Measurements from ENCODE around the gene MIS18BP1. TPM values are rescaled to one million over a fixed set of nuclear protein-coding genes. Genes with fewer than 3 reads are reported as not detected.
"Not testable (repeated sequence)": the region's sequence is repeated elsewhere in the genome, so short reads cannot be mapped to it uniquely, and the experiment has no call there.

MIS18BP1 gene
- total RNA-seq, 4 donors from 2014 or later = 23.2 to 30.6 (median 27.3) TPM

DNA sequence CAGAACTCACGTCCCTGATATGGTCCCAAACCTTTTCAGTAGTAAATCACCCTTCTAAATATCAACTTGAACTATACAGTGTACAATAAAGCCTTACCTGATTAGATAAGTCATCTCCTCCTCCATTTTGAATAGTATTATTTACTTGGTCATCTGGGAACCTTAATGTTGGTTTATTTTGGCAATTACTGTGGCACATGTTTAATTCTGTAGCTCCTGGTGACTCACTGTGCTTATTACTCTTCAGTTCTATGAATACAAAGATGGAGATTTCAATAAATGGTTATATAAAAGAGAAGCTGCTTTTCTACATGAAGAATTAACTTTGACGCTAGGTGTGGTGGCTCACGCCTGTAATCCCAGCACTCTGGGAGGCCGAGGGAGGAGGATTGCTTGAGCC lies 25.4 kb downstream of the MIS18BP1 start:
- H3K4me3 ChIP-seq (ENCODE audit: low read depth, poor library complexity, severe bottlenecking) = no peak overlapping the region
- no peak for DNase-seq (ENCODE audit: low spot score in 2 of 2)
- 96 to 99% methylated on average over 4 of the region's 4 CpGs for WGBS, 2 donors
- intact Hi-C loops (cut with DNase I; ENCODE audit: low total_unique reads) = no loop called here
- TF ChIP-seq, protein P1, sequence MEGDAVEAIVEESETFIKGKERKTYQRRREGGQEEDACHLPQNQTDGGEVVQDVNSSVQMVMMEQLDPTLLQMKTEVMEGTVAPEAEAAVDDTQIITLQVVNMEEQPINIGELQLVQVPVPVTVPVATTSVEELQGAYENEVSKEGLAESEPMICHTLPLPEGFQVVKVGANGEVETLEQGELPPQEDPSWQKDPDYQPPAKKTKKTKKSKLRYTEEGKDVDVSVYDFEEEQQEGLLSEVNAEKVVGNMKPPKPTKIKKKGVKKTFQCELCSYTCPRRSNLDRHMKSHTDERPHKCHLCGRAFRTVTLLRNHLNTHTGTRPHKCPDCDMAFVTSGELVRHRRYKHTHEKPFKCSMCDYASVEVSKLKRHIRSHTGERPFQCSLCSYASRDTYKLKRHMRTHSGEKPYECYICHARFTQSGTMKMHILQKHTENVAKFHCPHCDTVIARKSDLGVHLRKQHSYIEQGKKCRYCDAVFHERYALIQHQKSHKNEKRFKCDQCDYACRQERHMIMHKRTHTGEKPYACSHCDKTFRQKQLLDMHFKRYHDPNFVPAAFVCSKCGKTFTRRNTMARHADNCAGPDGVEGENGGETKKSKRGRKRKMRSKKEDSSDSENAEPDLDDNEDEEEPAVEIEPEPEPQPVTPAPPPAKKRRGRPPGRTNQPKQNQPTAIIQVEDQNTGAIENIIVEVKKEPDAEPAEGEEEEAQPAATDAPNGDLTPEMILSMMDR (IDR thresholded peaks at IDR 0.05) = no peak
- TF ChIP-seq POLR2A (IDR thresholded peaks at IDR 0.05) = no peak

DNA sequence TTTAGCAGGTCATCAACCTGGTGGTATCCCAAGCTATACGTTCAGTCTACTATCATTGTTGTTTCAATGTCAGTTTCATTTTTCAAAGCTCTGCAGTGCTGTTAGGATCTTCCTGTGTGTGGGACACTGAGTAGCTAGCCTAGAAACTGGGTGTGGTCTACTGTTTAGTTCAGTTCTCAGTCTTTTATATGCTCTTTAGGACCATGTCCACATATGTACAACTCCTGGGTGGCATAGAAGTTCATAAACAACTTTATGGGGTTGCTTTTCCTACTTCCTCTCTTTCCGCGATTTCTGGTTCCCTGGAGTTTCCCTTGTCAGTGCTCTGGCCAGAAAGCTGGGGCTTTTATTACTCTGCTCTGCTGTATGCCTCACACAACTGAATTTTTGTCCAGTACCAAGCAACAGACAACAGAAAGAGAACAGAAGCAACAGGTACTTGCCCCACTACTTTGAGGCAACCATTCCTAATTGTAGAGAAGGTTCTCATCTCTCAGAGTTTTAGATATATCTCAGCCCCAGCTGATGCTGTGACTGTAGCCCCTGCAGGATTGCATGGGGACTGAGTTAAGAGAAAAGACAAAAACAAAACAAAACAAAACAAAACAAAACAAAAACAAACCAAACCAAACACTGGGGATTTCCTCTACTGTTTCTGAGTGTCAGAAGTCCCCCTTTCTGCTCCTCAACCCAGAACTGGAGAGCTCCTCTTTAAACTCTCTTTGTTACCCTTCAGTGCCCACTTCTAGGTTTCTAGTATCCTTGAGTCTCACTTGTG lies 30.3 kb downstream of the MIS18BP1 start:
- intact Hi-C loops (cut with DNase I; ENCODE audit: low total_unique reads) = no loop called here
- no peak overlapping the region for H3K4me3 ChIP-seq (ENCODE audit: low read depth, poor library complexity, severe bottlenecking)
- no peak for DNase-seq (ENCODE audit: low spot score in 2 of 2)
- WGBS, 2 donors = 80 to 82% methylated on average over 3 of the region's 3 CpGs
- TF ChIP-seq, protein P1 (IDR thresholded peaks at IDR 0.05) = no peak
- no peak for TF ChIP-seq POLR2A (IDR thresholded peaks at IDR 0.05)

DNA sequence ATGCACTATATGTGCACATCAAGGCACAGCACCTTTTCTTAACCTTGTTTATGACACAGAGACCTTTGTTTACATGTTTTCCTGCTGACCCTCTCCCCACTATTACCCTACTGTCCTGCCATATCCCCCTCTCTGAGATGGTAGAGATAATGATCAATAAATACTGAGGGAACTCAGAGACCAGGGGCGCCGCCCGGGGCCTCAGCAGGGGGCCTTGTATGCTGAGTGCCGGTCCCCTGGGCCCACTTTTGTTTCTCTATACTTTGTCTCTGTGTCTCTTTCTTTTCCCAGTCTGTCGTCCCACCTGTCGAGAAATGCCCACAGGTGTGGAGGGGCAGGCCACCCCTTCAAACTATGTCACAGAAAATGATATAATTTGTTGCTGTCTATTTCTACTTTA lies 38.7 kb downstream of the MIS18BP1 start:
- DNase-seq (ENCODE audit: low spot score in 2 of 2); H3K4me3 ChIP-seq (ENCODE audit: low read depth, poor library complexity, severe bottlenecking); intact Hi-C loops (cut with DNase I; ENCODE audit: low total_unique reads): not testable (repeated sequence)
- 97% methylated on average over 6 of the region's 6 CpGs for WGBS, 2 donors

DNA sequence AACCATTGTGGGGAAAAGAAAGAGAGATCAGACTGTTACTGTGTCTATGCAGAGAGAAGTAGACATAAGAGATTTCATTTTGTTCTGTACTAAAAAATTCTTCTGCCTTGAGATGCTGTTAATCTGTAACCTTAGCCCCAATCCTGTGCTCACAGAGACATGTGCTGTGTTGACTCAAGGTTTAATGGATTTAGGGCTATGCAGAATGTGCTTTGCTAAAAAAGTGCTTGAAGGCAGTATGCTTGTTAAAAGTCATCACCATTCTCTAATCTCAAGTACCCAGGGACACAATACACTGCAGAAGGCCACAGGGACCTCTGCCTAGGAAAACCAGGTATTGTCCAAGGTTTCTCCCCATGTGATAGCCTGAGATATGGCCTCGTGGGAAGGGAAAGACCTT lies 39.3 kb downstream of the MIS18BP1 start:
- 78 to 94% methylated on average over 1 of the region's 1 CpG for WGBS, 2 donors

DNA sequence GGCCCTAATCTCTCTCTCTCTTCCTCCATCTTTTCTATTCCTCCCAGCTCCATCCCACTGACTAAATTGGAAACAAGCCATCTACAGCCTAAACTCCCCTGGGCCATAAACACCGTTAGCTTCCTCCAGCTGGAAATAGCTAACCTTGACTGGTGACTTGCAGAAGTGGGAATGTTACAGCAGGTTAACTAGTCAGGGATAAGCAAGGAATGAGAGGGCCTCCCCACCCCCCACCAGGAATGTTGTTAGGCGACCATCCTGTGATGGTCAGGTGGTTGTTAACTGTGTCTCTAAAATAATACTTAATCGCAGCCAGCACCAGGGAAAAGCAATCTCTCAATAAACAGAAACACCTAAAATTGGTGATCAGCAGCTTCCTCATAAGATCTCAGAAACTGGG lies 40.8 kb downstream of the MIS18BP1 start:
- DNase-seq (ENCODE audit: low spot score in 2 of 2) = no peak
- WGBS, 2 donors = 70 to 78% methylated on average over 3 of the region's 3 CpGs
- intact Hi-C loops (cut with DNase I; ENCODE audit: low total_unique reads) = no loop called here

More for the DNA sequence above, 39.3 kb downstream of the MIS18BP1 start:
- H3K4me3 ChIP-seq (ENCODE audit: low read depth, poor library complexity, severe bottlenecking); DNase-seq (ENCODE audit: low spot score in 2 of 2); intact Hi-C loops (cut with DNase I; ENCODE audit: low total_unique reads): not testable (repeated sequence)

DNA sequence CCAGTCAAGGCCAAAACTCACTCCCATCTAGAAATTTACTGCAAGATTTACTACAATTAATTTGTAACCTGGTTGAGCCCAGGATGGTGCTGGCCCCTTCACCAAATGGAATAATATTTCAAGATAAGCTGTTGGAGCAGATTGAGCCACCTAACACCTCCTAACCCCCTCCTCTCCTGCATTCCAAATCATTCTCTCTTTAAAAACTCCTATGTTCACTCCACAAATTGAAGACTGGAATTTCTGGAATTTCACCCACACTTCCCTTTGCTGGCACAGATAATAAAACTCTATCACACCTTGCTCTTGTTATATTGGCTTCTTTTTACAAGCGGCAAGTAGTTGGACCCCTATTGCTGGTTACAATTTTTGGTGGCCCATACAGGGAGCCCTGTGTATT lies 41.7 kb downstream of the MIS18BP1 start:
- no peak for DNase-seq (ENCODE audit: low spot score in 2 of 2)
- no peak overlapping the region for H3K4me3 ChIP-seq (ENCODE audit: low read depth, poor library complexity, severe bottlenecking)
- intact Hi-C loops (cut with DNase I; ENCODE audit: low total_unique reads) = no loop called here
- 85 to 95% methylated on average over 1 of the region's 1 CpG for WGBS, 2 donors
- TF ChIP-seq, protein P1 (IDR thresholded peaks at IDR 0.05) = no peak
- TF ChIP-seq POLR2A (IDR thresholded peaks at IDR 0.05) = no peak

More for the DNA sequence above, 40.8 kb downstream of the MIS18BP1 start:
- TF ChIP-seq, protein P1 (IDR thresholded peaks at IDR 0.05) = no peak
- no peak for TF ChIP-seq POLR2A (IDR thresholded peaks at IDR 0.05)
- no peak overlapping the region for H3K4me3 ChIP-seq (ENCODE audit: low read depth, poor library complexity, severe bottlenecking)

DNA sequence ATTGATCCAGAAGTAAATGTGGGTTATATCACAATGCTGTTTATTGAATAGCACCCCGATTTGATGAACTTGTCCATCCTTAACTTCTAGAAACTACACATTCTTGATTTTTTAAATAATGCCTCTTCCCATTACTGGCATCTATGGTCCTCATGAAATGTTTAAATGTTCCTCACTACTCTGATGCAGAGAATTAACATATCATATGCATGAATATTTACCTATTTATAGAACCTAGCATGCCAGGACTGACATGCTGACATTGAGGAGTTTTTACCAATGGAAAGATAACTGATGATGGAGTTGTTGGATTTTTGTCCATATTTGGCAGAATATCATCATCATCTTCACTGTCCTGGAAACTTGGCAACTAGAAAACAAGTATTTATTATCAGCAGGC lies 42.8 kb downstream of the MIS18BP1 start:
- H3K4me3 ChIP-seq (ENCODE audit: low read depth, poor library complexity, severe bottlenecking) = no peak overlapping the region
- intact Hi-C loops (cut with DNase I; ENCODE audit: low total_unique reads) = no loop called here
- TF ChIP-seq, protein P1 (IDR thresholded peaks at IDR 0.05) = no peak
- no peak for TF ChIP-seq POLR2A (IDR thresholded peaks at IDR 0.05)
- DNase-seq (ENCODE audit: low spot score in 2 of 2) = no peak
- WGBS, 2 donors = 97 to 98% methylated on average over 1 of the region's 1 CpG
